Measurements from ENCODE around the gene NFKB1. TPM values are rescaled to one million over a fixed set of nuclear protein-coding genes. Genes with fewer than 3 reads are reported as not detected.

Gene NFKB1
- total and polyA plus RNA-seq, 10 of the 15 experiments (the other 5 are each of a cell fraction or from before 2014, with no cell fraction given) = 8.7 to 110 (median 57.3) TPM

DNA sequence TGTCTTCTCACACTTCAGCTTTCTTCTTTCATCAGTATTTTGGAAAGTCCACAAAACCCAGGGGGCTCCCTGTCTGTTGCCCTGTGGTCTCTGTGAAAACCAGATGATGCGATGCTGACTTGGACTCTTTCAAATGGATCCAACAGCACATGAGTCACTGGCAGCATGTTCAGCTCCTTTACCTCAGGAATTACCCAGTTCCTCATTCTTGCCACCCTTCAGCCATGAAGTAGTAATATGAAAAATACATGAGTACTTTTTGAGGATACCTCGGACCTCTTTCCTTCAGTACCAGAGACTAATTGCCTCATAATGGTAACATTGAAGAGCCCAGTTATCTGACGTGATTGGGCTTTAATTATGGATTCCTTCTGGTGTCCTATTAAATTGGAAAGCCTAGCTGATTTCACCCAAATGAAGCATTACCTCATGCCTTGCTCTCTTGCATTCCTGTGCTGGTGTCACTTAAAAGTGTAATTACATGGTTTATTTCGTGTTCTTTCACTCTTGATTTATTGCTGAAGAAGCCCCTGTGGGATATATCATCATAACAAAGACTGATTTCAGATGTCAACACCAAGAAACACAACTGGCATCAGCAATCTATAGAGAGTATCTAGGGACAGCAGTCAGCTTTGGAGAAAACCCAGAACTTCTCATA, 63.4 kb downstream of the NFKB1 start:
- Histone ChIP-seq H3K4me3 (no peak overlapping the region; the same call in 1 of the 2 replicates), H3K79me2 (ENCODE audit: control insufficient read depth, insufficient read depth, low read length) (peaks cover 52% of the 10 kb centered on the region), H3K27ac (ENCODE audit: control insufficient read depth, insufficient read depth) (peak overlapping the region; percentile 65), H3K4me2 (ENCODE audit: control insufficient read depth, insufficient read depth) (peak overlapping the region; percentile 51; the same call in 1 of the 2 replicates), H2AFZ (ENCODE audit: control insufficient read depth, low read depth, low read length) (no peak overlapping the region), H3K36me3 (ENCODE audit: control insufficient read depth in 2 of 2, insufficient read depth in 2 of 2, low read length in 1 of 2) (peaks cover 2 to 36% of the 10 kb centered on the region in 2 experiments), H3K4me1 (ENCODE audit: control insufficient read depth, insufficient read depth, low read length) (peaks cover 45% of the 10 kb centered on the region), H4K20me1 (ENCODE audit: control insufficient read depth, insufficient read depth) (no peaks in the 10 kb centered on the region), H3K9ac (ENCODE audit: control insufficient read depth, insufficient read depth, low read length) (no peak overlapping the region), H3K27me3 (replicated peaks in 1 of 2; ENCODE audit: control insufficient read depth in 2 of 2, insufficient read depth in 2 of 2, low read length in 1 of 2) (no peaks in the 10 kb centered on the region), H3K9me3 (replicated peaks; ENCODE audit: control insufficient read depth, insufficient read depth, low read length) (peaks cover 2% of the 10 kb centered on the region)
- ChIA-PET CTCF (interaction anchor here (0.8 to 3.3 kb wide), 6 partner anchors 12 to 22 kb away, joined by 3 to 12 read pairs (median 6); no protein-coding TSS in a partner anchor), SMC1A (ENCODE audit: uncharacterized antibody, unreplicated experiment) (interaction anchor here (0.8 to 5.2 kb wide), 16 partner anchors 9 to 69 kb away, joined by 3 to 39 read pairs (median 4); no protein-coding TSS in a partner anchor), RAD21 (ENCODE audit: unreplicated experiment) (interaction anchor here (1.0 to 2.7 kb wide), 12 partner anchors 14 to 64 kb away, joined by 3 to 18 read pairs (median 4); no protein-coding TSS in a partner anchor), POLR2A (interaction anchor here (0.7 to 7.5 kb wide), 12 partner anchors 9 to 586 kb away, joined by 3 to 52 read pairs (median 6); no protein-coding TSS in a partner anchor)
- intact Hi-C loops (cut with micrococcal nuclease; ENCODE audit: unreplicated experiment) = loop anchor here (1.0 to 2.0 kb wide), 3 partner anchors 18 to 63 kb away; partner anchors contain the start of gene NFKB1
- FAIRE-seq (peak; percentile 81), ATAC-seq (peak; percentile 87), DNase-seq (ENCODE audit: low read depth, low spot score) (peak; percentile 91)
- in situ Hi-C loops (cut with MboI) = no loop called here
- BruUV-seq (replicated peaks) = no TSS peak
- 14% methylated on average over 4 of the region's 4 CpGs for WGBS (ENCODE audit: insufficient coverage, insufficient replicate concordance, low lambda C conversion rate, missing lambda C conversion rate)
- TF ChIP-seq, protein P1, sequence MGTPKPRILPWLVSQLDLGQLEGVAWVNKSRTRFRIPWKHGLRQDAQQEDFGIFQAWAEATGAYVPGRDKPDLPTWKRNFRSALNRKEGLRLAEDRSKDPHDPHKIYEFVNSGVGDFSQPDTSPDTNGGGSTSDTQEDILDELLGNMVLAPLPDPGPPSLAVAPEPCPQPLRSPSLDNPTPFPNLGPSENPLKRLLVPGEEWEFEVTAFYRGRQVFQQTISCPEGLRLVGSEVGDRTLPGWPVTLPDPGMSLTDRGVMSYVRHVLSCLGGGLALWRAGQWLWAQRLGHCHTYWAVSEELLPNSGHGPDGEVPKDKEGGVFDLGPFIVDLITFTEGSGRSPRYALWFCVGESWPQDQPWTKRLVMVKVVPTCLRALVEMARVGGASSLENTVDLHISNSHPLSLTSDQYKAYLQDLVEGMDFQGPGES (IDR thresholded peaks at IDR 0.05) = no peak
- TF ChIP-seq CHD4 (IDR thresholded peaks at IDR 0.05) (no peak), SREBF2 (IDR thresholded peaks at IDR 0.05; ENCODE audit: low read length) (no peak), SMAD5 (IDR thresholded peaks at IDR 0.05; ENCODE audit: low read depth) (no peak), ZNF622 (IDR thresholded peaks at IDR 0.05) (no peak), IRF4 (IDR thresholded peaks at IDR 0.05; ENCODE audit: low read depth, low read length) (peak; percentile 96), PAX8 (IDR thresholded peaks at IDR 0.05) (no peak), CREM (IDR thresholded peaks at IDR 0.05; ENCODE audit: low read depth) (peak; percentile 91), TCF3 (IDR thresholded peaks at IDR 0.05; ENCODE audit: borderline replicate concordance, insufficient read depth, low read depth, low read length) (no peak), ATF7 (IDR thresholded peaks at IDR 0.05; ENCODE audit: low read depth) (peak; percentile 90)
- TF ChIP-seq, protein P2, sequence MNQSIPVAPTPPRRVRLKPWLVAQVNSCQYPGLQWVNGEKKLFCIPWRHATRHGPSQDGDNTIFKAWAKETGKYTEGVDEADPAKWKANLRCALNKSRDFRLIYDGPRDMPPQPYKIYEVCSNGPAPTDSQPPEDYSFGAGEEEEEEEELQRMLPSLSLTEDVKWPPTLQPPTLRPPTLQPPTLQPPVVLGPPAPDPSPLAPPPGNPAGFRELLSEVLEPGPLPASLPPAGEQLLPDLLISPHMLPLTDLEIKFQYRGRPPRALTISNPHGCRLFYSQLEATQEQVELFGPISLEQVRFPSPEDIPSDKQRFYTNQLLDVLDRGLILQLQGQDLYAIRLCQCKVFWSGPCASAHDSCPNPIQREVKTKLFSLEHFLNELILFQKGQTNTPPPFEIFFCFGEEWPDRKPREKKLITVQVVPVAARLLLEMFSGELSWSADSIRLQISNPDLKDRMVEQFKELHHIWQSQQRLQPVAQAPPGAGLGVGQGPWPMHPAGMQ (IDR thresholded peaks at IDR 0.05; ENCODE audit: borderline replicate concordance) = no peak
- TF ChIP-seq, protein P3, sequence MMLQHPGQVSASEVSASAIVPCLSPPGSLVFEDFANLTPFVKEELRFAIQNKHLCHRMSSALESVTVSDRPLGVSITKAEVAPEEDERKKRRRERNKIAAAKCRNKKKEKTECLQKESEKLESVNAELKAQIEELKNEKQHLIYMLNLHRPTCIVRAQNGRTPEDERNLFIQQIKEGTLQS (IDR thresholded peaks at IDR 0.05; ENCODE audit: borderline replicate concordance, extremely low read depth, low read depth, low read length) = no peak
- TF ChIP-seq, protein P4, sequence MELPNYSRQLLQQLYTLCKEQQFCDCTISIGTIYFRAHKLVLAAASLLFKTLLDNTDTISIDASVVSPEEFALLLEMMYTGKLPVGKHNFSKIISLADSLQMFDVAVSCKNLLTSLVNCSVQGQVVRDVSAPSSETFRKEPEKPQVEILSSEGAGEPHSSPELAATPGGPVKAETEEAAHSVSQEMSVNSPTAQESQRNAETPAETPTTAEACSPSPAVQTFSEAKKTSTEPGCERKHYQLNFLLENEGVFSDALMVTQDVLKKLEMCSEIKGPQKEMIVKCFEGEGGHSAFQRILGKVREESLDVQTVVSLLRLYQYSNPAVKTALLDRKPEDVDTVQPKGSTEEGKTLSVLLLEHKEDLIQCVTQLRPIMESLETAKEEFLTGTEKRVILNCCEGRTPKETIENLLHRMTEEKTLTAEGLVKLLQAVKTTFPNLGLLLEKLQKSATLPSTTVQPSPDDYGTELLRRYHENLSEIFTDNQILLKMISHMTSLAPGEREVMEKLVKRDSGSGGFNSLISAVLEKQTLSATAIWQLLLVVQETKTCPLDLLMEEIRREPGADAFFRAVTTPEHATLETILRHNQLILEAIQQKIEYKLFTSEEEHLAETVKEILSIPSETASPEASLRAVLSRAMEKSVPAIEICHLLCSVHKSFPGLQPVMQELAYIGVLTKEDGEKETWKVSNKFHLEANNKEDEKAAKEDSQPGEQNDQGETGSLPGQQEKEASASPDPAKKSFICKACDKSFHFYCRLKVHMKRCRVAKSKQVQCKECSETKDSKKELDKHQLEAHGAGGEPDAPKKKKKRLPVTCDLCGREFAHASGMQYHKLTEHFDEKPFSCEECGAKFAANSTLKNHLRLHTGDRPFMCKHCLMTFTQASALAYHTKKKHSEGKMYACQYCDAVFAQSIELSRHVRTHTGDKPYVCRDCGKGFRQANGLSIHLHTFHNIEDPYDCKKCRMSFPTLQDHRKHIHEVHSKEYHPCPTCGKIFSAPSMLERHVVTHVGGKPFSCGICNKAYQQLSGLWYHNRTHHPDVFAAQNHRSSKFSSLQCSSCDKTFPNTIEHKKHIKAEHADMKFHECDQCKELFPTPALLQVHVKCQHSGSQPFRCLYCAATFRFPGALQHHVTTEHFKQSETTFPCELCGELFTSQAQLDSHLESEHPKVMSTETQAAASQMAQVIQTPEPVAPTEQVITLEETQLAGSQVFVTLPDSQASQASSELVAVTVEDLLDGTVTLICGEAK (IDR thresholded peaks at IDR 0.05; ENCODE audit: borderline replicate concordance) = no peak
